GM18505 (cell line): ENCODE data around the gene CHCHD5.
A peak's percentile ranks its signal among the peaks of the same experiment; 100 is the strongest.

Source experiments
- ATAC-seq: cut with Tn5 transposase; IDR thresholded peaks from one replicate; pipeline ENCODE4 v1.9.1; 2021; ENCODE audit not compliant: unreplicated experiment
- POLR2A ChIP-seq: IDR thresholded peaks from 4 replicates; pipeline ENCODE4 v1.6.1; 2011; ENCODE audit warnings: borderline replicate concordance; ENCODE audit not compliant: insufficient read depth, insufficient read length; ENCODE audit errors: extremely low read depth

CHCHD5 gene

DNA sequence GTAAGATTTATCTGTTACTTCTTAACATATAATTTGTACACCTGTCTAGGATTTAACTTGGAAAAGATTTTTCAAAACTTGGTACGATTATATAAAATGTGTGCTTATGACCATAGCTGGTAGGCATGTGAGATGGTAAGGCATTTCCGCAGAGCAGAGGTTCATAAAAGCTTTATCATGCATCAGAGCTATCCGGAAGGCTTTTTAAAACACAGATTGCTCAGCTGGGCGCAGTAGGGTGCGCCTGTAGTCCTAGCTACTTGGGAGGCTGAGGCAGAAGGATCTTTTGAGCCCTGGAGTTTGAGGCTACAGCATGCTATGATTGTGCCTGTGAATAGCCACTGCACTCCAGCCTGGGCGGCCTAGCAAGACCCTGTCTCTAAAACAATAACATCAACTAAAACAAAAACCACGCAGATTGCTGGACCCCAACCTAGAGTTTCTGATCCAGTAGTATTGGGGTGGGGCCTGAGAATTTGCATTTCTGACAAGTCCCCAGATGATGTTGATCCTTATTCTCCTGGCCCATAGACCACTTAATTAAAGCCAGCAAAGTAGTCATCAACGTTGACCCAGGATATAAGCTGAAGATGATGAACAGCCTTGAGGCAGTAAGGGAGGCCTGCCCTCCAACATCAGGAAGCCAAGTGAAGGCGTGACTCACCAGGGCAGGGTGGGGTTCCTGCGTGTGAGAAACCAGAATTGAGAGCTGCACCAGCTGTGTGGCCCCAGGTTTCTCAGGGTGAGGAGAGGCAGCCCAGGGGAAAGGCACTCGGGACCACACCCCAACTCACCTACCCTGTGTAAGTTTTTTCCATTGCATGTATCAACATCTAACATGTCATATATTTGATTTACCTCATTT, 39.7 kb downstream of the CHCHD5 start:
- no peak for ATAC-seq
- TF ChIP-seq POLR2A = no peak

DNA sequence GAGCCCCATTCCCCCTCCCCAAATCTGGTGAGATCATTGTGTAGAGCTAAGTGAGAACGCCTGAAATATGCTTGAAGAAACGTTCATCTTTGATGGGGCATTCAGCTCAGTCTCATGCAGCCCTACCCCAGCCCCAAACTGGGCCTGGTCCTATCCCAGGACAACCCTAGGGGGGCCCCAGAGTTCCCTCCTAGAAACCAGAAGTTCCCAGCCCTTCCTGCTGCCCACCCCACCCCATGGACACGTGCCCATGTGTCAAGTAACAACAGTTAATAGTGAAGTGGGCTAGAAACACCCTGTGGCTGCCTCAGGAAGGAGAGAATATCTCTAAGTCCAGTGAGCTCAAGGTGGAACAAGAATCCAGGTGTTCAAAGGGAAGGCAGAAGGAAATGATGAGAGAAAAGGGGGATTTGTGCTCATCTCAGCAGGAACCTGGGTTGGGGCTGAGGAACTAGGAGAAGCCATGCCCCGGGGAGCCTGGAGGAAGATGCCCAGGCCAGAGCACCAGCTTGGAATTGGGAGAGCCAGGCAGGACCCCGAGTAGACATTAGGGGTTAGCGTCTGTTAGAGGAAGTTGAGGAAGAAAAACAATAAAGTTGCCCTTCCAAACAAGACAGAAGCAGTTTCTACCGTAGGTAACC, 41.2 kb downstream of the CHCHD5 start:
- no peak for ATAC-seq

DNA sequence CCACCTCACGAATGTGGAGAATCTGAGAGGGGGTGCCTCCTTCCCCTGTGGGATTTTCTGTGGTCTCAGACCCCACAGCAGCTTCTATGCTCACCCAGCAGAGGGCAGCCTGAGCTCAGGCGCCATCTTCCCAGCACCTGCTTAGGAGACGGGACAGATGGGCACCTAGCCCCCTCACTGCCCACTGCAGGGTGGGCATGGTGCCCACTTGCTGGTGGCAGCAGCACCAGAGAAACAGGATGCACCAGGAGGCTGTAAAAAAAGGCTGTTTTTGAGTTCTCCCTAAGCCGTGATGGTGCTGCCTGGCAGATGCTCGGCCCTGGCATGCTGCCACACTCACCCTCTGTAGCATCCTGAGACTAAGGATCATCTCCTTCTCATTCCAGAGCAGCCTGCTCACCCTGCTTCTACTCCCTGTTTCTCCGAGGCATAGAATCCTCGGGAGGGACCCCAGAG, 42.2 kb downstream of the CHCHD5 start:
- no peak for ATAC-seq
- TF ChIP-seq POLR2A = no peak

More for the DNA sequence above, 41.2 kb downstream of the CHCHD5 start:
- no peak for TF ChIP-seq POLR2A

DNA sequence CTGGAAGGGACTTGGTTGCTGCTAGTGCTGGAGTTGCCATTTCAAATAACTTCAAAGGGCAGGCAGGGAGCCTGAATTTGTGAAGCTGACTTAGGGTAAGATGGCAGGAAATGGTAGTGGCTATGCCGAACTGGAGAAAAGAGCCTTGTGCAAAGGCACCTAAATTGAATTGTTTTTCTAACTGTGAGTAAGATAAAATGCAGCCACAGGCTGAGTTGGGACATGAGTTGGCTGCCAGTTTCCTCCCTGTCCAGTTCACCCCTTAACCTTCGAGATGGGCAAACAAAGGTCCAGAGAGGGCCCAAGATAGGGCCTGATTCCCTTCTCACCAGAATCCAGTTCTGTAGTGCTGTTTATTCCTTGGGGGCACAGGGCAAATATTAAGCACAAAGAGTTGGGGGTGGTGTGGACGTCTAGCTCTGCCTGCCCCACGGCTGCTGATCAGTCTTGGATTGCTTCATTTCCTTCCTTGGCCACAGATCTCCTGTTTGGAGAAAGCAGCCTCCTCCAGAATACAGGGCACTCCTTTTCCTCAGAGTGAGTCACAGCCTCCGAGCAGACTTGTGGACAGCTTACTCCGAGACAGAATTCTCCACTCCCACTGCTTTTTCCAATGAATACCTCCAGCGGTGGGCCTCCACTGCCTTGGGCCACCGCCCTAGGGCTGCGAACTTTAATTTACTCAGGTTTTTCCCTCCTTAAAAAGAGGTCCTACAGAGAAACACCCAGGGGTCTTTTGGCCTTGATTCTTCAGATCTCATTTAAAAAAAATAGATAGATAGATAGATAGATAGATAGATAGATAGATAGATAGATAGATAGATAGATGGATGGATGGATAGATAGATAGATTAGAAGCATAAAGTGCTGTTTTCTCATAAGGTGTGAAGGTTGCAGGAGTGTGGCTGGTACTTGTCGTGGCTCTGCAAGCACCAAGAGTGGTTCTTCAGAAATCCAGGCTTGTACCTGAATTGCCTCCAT, 42.9 kb downstream of the CHCHD5 start:
- no peak for ATAC-seq
- TF ChIP-seq POLR2A = no peak

DNA sequence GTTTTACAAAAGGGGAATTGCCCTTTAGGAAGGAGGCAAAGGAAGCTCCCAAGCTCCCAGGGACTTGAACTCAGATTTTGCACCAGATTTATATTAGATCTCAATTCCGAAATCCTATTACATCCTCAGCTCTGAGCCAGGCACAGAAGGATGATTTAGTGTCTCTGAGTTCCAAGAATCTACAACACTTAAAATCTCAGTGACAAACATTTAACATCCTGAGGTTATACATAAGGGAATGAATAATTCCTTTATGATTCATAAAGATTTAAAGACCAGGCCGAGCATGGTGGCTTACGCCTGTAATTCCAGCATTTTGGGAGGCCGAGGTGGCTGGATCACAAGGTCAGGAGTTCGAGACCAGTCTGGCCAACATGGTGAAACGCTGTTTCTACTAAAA, 44.8 kb downstream of the CHCHD5 start:
- no peak for ATAC-seq
- TF ChIP-seq POLR2A = no peak

DNA sequence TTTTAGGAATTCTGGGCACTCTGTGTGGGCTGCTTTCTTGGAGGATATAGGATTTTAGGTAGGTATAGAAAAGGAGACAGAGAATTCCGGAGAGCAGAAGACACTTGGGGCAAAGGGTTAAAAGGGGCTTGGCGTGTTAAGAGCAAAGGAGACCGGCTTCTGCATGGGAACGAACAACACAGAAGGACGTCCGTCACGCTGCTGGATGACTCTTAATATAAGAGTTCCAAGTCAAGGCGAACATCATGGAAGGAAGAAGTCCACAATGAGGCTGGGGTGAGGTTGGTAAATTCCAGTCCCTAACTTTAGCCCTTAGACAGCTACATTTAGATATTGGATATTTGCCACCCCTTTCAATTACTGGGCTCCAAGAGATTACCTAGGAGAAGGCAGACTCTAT, 45.4 kb downstream of the CHCHD5 start:
- no peak for TF ChIP-seq POLR2A
- ATAC-seq = no peak

DNA sequence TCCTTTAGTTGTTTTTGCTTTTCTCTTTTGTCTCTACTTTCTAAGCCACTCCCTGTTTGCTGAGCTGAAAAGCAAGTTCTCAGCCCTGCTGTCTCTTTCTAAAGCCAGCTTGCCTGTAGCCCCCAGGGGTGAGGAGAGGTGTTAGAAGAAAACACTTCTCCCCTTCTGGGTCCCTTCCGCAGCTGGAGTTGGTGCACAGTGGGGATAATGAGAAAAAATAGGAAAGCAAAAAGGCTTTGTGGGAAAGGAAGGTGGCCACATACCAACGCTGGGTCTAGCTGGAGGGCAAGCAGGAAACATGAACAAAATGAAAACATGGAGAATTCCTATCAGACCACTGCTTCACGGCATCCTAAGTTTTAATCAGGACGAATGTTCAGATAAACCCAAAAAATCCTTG, 45.9 kb downstream of the CHCHD5 start:
- no peak for TF ChIP-seq POLR2A
- no peak for ATAC-seq

DNA sequence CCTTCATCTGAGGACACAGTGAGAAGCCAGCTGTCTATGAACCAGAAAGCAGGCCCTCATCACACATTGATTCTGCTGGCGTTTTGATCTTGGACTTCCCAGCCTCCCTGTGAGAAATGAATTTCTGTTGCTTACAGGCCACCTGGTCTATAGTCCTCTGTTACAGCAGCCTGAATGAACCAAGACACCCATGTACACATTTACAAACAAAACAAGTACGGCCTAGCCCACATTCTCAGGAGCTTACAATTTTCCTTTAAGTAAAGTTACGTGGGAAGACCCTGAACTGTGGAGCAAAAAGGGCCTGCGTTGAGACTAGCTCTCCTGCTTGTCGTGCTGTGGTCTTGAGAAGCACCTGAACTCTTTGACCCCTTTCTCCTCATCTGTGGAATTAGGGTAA, 49.3 kb downstream of the CHCHD5 start:
- TF ChIP-seq POLR2A = no peak

DNA sequence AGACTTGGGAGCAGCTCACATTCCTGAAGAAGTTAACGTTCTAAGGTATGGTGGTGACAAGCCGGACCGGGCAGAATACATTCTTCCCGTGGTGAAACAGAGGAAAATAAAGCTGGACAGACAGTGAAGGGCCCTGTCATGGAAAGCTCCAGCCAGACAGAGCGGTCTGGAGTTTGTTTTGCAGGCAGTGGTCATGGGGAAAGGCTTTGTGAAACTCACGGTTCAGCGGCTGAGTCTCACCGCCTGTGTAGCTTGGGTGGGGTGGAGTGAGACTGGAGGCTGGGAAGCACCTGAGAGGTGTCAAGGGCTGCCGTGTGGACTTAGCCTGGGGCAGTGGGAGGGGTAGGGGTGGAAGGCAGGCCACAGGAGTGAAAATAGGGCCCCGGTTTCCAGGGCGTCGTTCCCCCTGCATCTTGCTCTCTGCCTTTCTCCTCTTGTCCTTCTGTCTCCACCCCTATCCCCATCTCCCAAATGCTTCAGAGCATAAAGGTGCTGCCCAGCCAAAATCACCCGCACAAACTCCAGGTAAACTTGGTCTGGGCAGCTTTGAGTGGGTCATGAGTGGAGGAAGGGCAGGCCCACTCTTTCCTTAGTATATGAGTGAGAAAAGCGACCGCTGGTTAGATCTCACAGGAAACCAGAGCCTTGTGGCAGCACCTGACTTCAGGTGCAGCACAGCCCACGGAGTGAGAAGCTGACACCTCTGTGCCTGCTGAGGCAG, 49.9 kb downstream of the CHCHD5 start:
- no peak for TF ChIP-seq POLR2A
- no peak for ATAC-seq

More for the DNA sequence above, 49.3 kb downstream of the CHCHD5 start:
- no peak for ATAC-seq

DNA sequence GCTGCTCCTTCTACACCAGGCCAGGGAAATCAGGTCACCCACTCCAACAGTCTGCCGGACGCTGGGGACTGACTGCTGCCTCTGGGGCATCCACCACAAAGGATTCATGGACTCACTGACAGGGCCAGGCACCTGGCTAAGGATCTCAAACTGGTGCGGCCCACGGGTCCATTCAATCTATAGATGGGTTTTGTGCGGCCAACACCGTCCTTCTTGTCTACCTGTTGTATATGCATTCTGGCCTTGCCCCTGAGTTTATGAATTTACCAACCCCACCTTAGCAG, 50.4 kb downstream of the CHCHD5 start:
- TF ChIP-seq POLR2A = no peak
- ATAC-seq = no peak

DNA sequence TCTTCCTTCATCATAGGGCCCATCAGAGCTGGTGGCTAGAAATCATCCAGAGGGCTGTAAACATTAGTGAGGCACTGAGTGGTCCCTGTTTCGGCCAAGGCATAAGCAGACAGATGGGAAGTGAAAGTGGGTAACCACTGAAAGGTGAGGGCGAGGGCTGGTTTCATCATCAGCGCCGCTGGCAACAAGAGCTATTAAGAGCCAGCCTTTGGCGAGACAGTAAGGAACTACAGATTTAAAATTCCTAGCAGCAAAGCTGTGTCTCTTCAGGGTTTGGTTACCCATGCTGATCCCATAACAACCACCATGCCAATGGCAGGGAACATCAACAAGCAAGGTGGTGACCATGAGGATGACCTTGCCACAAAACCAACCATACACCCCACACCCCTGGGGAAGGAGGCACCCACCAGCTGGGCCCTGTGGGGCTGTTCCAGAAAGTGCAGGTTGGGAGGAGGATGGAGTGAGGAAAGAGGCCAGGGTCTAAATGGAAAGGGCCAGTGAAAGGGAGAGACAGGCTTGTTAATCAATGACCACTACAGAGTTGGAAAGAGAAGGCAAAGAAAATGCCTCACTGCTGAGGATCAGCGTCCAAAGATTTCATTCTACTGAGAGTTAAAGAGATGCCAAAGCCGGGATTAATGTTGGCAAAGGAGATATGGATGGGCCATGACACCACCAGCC, 52.3 kb downstream of the CHCHD5 start:
- no peak for TF ChIP-seq POLR2A
- peak; percentile 70 for ATAC-seq

DNA sequence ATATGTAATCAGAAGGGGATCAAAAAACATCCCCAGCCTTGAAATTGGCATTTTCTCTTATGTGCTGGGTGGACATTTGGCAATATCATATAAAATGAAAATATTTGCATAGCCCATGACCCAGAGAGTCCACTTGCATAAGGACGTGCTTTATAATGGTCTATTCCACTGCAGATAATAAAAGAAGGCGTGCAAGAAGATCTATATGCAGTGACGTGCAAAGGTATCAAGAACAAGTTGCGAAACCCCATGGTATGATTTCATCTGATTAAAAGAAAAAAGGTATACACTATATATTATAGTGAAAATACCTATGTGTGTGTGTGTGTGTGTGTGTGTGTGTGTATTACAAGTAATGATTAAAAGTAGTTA, 52.9 kb downstream of the CHCHD5 start:
- ATAC-seq = no peak

More for the DNA sequence above, 52.9 kb downstream of the CHCHD5 start:
- no peak for TF ChIP-seq POLR2A
